Activated CD8-positive, alpha-beta memory T cell treated with anti-CD3 and anti-CD28 coated beads for 48 hours (primary cell): ENCODE measurements around the gene DGCR8.

ENCODE experiments used
- DNase-seq, 3 experiments: peaks; one replicate each; pipeline ENCODE4 v3.0.0-alpha.2; 2020; ENCODE audit warnings: low read depth in 2 of 3, low spot score in 2 of 3

Gene DGCR8

DNA sequence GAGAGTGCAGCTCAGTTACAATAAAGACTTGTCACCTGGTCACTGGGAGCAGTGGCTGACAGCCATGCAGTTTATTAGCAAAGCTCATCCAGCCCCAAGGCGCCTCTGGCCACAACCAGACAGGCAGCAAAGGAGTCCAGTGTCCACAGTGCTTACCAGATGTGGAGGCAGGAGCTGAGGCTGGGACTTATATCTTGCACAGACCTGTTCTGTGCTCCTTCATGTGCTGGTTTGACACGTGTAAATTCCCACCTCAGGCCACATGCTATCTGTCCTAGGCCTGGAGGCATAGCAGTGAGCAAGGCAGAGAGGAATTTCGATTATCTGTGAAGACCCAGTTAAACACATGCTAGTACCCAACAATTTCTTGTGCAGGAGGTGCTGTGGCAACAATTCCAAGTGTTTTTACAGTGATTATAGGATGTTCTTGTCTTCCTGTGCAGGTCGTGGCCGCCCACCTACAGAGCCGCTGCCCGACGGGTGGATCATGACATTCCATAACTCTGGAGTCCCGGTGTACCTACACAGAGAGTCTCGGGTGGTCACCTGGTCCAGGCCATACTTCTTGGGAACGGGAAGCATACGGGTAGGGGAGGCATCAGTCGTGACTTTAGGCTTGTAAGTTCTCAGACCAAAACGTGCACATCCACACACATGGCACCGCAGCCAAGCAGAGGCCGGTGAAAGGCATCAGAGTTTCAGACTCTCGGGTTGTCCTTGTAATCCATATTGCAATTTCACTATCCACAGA is 9.4 kb downstream of the DGCR8 start:
- DNase-seq, result no peak

DNA sequence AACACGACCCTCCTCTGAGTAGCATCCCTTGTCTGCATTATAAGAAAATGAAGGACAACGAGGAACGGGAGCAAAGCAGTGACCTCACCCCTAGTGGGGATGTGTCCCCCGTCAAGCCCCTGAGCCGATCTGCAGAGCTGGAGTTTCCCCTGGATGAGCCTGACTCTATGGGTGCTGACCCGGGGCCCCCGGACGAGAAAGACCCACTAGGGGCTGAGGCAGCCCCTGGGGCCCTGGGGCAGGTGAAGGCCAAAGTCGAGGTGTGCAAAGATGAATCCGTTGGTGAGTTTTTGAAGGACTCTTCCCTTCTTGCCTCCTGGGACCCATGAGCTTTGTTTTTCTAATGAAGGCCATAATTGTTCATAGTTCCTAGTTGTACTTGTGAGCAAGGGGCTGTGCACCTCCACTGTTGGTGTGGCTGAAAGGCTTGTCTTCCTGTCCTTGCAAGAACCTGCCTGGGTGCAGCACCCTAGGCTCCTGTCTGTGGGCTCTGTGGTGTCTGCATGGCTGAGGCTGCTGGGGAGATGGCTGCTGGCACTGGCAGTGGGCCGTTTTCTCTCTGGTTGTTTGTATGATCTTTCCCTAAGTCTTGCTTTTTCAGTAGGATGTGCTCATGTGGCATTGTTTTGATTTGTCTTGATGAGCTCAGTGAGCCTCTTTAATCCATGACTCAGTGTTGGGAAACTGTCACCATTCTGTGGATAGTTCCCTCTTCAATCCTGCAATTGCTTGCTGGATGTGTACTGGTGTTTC is 10.1 kb downstream of the DGCR8 start:
- no peak for DNase-seq

DNA sequence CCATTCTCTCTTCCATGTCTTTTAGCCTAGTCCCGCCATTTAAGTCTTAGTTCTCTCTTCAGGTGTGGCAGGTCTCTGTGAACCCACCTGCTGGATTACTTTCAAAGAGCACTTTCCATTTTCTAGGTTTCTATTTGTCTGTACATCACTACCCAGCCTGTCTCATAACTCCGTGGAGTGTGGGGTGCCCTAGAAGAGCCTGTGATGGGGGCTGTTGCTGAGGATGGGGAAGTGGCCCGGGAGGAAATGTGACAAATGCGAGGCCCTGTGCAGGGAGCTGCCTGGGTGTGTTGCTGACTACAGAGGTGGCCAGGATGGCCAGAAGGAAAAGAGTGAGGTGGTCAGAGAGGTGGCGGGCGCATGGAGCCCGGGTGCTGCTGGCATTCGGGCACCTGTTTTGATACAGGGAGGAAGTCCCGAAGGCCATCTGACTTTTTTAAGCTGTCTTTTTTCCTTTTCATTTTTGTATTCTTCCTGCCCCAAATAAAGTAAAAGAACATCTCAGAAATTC is 10.7 kb downstream of the DGCR8 start:
- DNase-seq, result no peak

DNA sequence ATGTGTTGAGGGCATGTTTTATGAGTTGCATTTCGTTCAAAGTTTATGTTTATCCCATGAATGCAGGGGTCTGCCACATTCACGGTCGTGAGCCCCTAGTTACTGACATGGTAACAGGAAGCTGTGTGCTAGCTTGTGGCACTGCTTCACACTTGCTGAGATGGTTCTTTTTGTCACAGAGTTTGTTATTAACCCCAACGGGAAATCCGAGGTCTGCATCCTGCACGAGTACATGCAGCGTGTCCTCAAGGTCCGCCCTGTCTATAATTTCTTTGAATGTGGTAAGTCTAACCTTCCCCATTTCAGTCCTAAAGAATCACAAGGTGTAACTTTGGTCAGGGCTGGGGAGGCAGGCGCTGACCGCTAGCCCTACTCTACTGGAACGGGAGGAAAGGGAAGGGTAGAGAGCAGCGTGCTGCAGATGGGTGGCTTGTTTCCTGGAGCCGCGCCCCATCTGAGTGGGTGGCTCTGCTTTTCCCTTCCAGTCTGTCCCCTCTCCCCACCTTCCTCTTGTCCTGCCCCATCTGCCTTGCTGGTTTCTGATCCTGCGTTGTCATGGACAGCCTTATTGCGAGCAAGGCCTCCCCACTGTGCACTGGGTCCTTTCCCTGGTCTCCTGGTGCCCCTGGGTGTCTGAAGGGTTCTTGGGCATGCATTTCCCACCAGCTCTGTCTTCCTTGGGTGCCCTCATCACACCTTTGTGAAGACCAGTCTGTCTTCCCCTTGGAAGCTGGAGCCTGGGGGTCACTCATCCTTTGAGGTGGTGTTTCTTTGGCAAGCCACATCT is 11.8 kb downstream of the DGCR8 start:
- DNase-seq, result no peak

DNA sequence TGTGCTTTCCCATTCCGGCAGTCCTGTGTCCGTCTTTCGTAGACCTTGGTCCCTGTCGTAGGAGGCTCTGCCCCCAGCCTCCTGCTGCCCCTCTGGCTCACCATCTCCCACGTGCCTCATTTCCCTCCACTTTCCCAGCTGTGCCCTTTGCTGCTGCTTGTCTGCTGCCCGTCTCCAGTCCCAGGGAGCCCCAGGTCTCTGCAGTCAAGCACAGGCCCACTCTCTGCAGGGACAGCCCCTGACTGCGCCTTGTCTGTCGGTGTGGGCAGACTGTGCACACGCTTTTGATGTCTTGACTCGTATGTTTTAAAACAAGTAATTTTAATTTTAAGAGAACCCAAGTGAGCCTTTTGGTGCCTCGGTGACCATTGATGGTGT is 12.4 kb downstream of the DGCR8 start:
- DNase-seq, result no peak

DNA sequence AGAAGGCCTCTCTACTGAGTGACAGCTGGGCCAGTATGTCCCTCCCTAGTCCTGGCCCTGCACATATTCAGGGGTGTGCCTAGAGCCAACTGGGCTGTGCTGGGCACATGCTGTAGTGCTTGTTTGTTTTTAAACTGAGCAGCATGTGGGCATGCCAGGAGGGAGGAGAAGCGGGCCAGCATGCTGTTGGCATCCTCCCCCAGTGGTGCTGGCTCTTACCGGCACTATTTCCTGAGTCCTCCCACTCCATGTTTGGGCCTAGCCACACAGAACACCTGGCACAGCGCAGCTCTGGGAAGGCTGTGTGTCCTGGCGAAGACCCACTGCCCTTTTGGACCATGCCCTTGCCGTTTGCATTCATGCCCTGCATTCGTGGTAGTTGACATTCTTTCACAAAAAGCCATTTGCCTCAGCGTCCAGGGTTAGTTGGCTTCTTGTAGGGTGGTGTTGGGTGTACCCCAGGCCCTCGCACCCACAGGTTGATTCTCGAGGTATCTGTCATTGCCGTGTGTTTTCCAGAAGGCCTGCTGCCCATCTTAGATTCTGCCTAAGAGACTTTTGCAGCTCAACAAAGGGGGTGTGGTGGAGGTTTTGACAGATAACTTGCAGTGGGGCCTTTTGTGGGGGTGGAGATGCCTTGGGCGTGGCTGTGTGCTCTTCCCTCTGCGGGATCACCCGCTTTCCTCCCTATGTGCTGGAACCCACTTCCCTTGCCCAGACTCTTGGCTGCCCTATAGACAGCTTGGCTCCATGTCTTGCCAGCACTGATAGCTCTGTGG is 13.6 kb downstream of the DGCR8 start:
- DNase-seq, result no peak

DNA sequence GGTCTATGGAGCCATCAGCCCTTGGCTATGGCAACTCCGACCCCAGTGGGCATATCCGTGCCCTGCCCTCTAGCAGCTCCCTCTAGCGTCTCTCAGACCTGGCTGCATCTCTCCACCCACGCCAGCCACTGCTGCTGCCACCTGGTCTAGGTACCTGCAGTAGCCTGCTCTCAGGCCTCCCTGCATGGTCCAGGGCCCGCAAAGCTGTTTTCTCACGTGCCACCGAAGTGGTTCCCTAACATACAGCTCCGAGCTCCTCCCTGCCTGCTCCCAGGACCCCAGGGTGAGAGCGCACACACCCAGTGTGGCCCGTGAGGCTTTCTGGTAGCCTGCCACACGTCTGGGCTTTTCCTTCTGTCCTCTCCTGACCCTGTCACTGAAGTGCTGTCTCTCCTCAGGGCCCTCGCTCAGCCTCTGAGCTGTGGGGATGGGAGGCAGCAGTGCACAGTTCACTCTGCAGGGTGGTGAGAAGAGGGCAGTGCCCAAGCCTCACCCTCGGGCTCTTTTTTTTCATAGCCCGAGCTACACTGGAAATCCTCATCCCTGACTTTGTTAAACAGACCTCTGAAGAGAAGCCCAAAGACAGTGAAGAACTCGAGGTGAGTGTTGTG is 14.3 kb downstream of the DGCR8 start:
- no peak for DNase-seq

DNA sequence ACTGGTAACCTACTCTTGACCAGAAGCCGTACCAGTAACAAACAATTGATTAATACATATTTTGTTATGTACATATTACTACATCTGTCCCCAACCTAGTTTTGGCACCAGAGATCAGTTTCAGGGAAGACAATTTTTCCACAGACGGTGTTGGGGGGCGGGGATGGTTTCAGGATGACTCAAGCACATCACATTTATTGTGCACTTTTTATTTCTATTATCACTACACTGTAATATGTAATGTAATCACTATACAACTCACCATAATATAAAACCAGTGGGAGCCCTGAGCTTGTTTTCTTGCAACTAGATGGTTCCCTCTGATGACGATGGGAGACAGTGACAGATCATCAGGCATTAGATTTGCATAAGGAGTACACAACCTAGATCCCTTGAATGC is 15.5 kb downstream of the DGCR8 start:
- no peak for DNase-seq

DNA sequence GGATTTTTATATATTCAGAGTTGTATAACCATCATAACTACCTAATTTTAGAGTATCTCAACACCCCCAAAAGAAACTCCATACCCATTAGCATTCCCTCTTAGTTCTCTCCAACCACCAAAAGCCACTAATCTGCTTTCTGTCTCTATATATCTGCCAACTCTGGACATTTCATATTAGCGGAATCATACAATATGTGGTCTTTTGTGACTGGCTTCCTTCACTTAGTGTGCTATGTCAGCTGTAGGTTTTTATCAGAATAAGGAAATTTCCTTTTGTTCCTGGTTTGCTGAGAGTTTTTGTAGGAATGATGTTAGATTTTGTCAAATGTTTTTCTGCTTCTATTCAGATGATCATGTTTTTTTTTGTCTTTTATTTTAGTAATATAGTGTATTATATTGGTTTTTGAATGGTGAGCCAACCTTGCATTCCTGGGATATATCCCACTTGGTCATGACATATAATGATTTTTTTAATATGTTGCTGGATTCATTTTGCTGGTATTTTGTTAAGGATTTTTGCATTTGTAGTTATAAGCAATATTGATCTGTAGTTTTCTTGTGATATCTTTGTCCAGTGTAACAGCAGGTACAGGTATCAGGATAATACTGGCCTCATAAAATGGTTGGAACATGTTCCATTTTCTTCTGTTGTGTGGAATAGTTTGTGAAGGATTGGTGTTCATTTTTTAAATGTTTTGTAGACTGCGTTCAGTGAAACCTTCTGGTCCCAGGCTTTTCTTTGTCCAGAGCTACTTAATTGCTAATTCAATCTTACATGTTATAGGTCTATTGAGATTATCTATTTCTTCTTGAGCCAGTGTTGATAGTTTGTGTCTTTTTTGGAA is 16.8 kb downstream of the DGCR8 start:
- DNase-seq, result no peak

DNA sequence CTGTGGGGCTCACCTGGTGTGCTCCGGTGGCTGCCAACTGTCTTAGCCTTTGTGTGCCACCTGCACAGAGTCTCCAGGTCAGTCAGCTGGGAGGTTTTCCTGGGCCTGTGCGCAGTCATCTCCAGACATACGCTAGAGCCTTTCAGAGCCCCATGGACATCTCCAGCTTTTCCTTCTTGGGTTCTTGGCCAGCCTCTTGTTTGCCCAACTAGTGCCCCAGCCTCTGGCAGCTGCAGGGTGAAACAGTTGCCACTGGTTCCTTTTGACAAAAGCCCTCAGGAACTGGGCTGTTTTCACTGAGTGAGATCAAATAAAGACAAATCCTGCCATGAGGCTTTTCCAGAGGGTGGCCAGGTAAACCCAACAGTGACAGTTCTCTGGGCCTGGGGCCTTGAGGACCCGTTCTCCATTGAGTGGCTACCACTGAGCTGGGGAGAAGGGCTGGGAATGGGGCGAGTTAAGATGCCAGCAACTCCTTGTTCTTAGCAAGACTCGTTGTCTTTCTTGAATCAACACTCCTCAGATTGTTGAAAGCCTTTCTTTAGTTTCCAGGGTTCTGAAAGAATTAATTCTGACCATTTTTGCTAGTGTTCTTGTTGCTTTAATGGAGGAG is 19.2 kb downstream of the DGCR8 start:
- no peak for DNase-seq

DNA sequence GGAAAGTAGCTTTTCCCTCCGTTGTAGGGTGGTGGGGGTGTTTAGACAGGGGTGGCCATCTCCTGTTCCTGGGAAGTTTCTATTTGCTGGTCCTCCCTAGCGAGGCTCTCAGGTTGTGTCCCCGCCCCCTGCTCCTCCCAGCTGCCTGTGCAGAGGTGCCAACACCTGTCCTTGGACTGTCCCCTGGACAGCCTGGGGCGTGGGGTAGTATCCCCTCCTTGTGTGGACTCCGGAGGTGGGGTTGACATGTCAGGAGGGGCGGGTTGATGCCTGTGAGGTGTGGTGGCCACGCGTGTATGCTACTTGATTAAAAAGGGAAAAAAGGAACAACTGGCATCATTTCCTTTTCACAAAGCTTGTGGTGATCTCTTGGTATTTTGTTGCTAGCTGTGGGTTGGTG is 21.6 kb downstream of the DGCR8 start:
- DNase-seq, result no peak

DNA sequence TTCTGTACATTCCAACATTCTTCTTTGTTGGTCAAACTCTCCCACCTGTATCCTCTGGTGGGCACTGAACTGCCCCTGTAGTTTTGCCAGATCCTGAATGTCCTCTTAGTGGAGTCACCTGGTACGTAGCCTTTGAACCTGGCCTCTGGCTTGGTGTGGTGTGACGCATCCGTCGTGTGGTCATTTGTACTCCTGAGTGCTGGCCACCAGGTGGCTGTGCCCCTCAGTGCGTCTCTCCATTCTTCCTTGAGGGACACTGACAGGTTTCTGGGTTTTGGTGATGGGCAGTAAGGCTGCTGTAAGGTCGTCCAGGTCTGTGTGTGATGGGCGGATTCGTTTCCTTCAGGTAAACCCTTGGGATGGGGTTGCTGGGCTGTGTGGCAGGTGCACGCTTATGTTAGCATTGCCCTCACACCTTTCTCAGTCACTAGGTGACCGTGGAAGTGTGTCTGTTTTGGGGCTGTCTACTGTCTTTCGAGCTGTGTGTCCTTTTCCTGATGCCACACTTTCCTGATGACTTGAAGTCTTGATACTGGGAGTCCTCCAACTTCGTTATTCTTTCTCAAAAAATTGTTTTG is 22.3 kb downstream of the DGCR8 start:
- no peak for DNase-seq

DNA sequence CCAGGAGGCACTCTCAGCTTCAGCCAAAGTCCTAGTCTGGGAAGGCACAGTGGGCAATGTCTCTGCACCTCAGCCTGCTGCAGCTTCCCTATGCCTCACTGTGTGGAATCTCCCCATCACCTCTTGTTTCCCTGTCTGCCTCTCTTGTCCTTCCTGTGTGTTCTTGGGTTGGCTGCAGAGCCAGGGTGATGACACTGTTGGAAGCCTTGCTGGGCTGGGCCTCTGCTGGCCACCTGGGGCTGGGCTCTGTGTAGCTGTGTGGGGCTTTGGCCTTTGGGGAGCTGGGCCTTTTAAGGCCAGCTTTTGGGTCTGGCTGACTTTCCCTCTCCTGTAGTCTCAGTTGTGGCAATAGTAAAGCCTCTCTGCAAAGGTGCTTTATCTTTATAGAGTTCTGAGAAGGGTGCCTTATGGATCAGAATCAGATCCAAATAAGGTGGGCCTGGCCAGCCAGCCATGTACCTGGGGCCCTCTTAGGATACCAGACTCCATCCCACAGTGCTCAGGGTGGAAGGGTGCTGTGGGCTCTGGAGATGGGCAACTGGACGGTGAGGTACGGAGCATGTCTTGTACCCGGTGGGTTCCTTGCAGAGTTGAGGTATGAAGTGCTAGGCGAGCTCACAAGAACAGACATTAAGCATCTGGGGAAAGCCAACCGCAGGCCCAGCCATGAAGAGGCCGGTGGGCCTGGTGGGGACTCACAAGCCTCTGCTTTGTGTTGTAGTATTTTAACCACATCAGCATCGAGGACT is 25.6 kb downstream of the DGCR8 start:
- no peak for DNase-seq

DNA sequence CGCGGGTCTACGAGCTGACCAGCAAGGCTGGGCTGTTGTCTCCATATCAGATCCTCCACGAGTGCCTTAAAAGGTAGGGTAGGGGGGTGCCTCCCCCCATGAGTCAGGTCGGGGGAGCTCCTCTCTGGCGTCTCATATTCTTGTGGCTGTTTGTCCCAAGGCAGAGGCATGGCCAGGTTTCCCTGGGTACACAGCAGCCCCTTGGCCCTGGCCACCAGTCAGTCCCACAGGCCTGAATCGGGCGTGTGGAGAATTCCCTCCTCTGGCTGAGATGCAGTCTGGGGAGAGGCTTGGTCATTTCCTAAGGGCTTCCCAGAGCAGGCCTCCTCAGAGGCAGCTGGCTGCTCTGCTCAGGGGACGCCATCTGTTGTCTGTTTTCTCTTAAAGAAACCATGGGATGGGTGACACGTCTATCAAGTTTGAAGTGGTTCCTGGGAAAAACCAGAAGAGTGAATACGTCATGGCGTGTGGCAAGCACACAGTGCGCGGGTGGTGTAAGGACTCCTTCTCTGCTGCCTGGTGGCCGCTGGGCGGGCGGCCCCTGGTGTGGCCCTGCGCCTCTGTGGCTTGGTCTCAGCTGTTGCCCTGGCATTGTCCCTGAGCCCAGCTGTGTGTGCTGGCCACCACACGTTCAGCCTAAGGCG is 26.3 kb downstream of the DGCR8 start:
- no peak for DNase-seq

DNA sequence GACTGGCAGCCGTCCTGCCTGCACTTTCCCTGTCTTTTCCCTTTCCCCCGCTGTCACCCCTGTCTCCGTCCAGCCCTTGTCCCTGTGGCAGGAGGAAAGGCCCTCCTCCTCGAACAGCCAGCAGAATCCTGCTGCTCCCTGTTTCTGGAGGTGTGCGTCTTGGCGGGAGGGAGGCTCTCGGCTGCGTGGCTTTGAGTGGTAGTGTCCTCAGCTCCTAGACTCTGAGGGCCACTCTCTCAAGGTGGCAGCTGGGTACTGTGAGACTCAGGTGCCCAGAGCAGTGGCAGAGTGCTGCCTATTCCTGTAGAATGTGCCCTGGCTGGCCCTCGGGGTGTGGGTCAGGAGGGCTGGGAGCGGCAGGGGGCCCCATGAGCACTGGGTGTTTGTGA is 26.8 kb downstream of the DGCR8 start:
- no peak for DNase-seq

DNA sequence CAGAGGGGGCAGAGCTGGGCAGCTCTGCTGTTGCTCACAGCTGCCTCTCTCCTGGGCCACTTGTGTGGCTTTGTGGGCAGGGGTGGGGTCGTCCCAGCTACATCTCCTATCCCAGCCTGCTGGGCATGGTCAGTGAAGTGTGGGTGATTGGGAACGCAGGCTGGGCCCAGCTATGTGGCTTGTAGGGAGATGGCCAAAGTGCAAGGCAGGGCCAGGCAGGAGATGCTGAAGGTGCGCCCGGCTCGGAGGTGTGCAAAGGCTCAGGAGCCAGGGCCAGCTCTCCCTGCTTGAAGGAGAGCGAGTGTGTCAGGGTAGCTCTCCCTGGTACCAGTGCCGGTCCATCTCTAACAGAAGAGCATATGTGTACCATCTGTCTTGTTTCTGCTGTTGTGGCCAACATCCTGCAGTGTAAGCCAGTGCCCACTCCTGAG is 27.4 kb downstream of the DGCR8 start:
- no peak for DNase-seq

DNA sequence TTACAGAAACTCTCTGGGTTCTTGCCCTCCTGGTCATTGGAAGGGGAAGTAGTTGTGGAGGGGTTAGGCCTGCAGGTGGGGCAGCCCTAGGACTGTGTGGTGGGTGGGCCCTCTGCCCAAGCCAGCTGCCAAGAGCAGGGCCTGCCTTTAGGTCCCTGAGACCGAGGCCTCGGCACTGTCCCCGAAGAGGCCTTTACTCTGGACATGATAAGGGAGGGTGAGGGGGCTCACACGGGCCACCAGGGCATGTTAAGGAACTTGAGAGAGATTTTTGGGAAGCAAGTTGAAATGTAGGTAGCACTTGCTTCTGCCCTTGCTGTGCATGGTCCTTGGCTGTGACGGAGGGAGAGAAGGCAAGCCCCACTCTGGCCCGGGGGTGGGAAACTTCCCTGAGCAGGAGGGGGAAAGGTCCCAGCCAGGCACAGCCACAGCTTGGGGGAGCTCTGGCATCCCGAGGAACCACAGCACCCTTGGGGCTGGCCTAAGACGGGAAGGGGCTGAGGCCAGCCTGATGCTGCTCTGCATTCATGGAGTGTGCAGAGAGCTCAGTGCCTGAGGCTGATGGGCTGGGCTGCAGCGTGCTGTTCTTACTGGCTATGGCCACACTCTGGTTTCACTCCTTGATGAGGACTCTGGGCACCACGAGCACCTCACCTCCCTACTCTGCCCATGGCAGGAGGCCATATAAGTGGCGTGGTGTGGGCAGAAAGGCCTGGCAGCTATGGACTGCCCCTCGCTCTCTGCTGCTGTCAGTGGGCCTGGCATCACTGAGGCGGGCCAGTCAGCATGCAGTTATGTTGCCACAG is 28.1 kb downstream of the DGCR8 start:
- no peak for DNase-seq
